Measurements from ENCODE around the gene TENM3. TPM values are rescaled to one million over a fixed set of nuclear protein-coding genes. Genes with fewer than 3 reads are reported as not detected.

The TENM3 gene
- total RNA-seq, 2 experiments from 2014 or later, result not detected

- no peak for ATAC-seq
- no peaks in the 10 kb centered on the region for H3K4me1 Mint-ChIP-seq
- H3K4me3 Mint-ChIP-seq, result no peak overlapping the region
- no peaks in the 10 kb centered on the region for H3K36me3 Mint-ChIP-seq
- H3K27me3 Mint-ChIP-seq, result no peaks in the 10 kb centered on the region
- CTCF ChIA-PET, result no interaction called here
- DNase-seq, result no peak
- H3K27ac Mint-ChIP-seq, result no peak overlapping the region
- no peaks in the 10 kb centered on the region for H3K9me3 Mint-ChIP-seq (ENCODE audit: low read depth)
Measured at GRCh38 chr4:182324282-182324681, 81.1 kb downstream of the TENM3 start.

- ATAC-seq (no peak), DNase-seq (no peak)
- Mint-ChIP-seq H3K36me3 (no peaks in the 10 kb centered on the region), H3K9me3 (ENCODE audit: low read depth) (no peaks in the 10 kb centered on the region), H3K27me3 (no peaks in the 10 kb centered on the region), H3K4me1 (no peaks in the 10 kb centered on the region), H3K4me3 (no peak overlapping the region), H3K27ac (no peak overlapping the region)
- CTCF ChIA-PET, result no interaction called here
Measured at GRCh38 chr4:182325397-182325796, 82.2 kb downstream of the TENM3 start.

GRCh38 chr4:182325848-182326255 is 82.7 kb downstream of the TENM3 start:
- Mint-ChIP-seq H3K36me3 (no peaks in the 10 kb centered on the region), H3K4me3 (no peak overlapping the region), H3K27me3 (no peaks in the 10 kb centered on the region), H3K27ac (no peak overlapping the region), H3K4me1 (no peaks in the 10 kb centered on the region), H3K9me3 (ENCODE audit: low read depth) (no peaks in the 10 kb centered on the region)
- ATAC-seq (no peak), DNase-seq (no peak)
- CTCF ChIA-PET, result no interaction called here

GRCh38 chr4:182328505-182328904 is 85.3 kb downstream of the TENM3 start:
- DNase-seq (no peak), ATAC-seq (no peak)
- Mint-ChIP-seq H3K36me3 (no peaks in the 10 kb centered on the region), H3K27me3 (no peaks in the 10 kb centered on the region), H3K4me1 (no peaks in the 10 kb centered on the region), H3K27ac (no peak overlapping the region), H3K9me3 (ENCODE audit: low read depth) (no peaks in the 10 kb centered on the region), H3K4me3 (no peak overlapping the region)
- CTCF ChIA-PET, result no interaction called here

- Mint-ChIP-seq H3K36me3 (no peaks in the 10 kb centered on the region), H3K4me3 (no peak overlapping the region), H3K27ac (no peak overlapping the region), H3K27me3 (no peaks in the 10 kb centered on the region), H3K4me1 (no peaks in the 10 kb centered on the region), H3K9me3 (ENCODE audit: low read depth) (no peaks in the 10 kb centered on the region)
- CTCF ChIA-PET, result no interaction called here
- ATAC-seq (no peak), DNase-seq (no peak)
Measured at GRCh38 chr4:182337366-182337765, 94.2 kb downstream of the TENM3 start.

- Mint-ChIP-seq H3K27ac (no peak overlapping the region), H3K9me3 (ENCODE audit: low read depth) (no peaks in the 10 kb centered on the region), H3K4me1 (no peaks in the 10 kb centered on the region), H3K27me3 (no peaks in the 10 kb centered on the region), H3K36me3 (no peaks in the 10 kb centered on the region), H3K4me3 (no peak overlapping the region)
- CTCF ChIA-PET, result no interaction called here
- no peak for ATAC-seq
- no peak for DNase-seq
Measured at GRCh38 chr4:182338063-182338462, 94.9 kb downstream of the TENM3 start.

GRCh38 chr4:182338746-182339145 is 95.5 kb downstream of the TENM3 start:
- H3K27me3 Mint-ChIP-seq, result no peaks in the 10 kb centered on the region
- DNase-seq, result no peak
- no peak overlapping the region for H3K4me3 Mint-ChIP-seq
- H3K27ac Mint-ChIP-seq, result no peak overlapping the region
- no peaks in the 10 kb centered on the region for H3K36me3 Mint-ChIP-seq
- CTCF ChIA-PET, result no interaction called here
- H3K9me3 Mint-ChIP-seq (ENCODE audit: low read depth), result no peaks in the 10 kb centered on the region
- H3K4me1 Mint-ChIP-seq, result no peaks in the 10 kb centered on the region
- no peak for ATAC-seq

GRCh38 chr4:182339221-182339641 is 96.0 kb downstream of the TENM3 start:
- CTCF ChIA-PET, result no interaction called here
- no peaks in the 10 kb centered on the region for H3K27me3 Mint-ChIP-seq
- no peaks in the 10 kb centered on the region for H3K4me1 Mint-ChIP-seq
- no peaks in the 10 kb centered on the region for H3K36me3 Mint-ChIP-seq
- no peak overlapping the region for H3K4me3 Mint-ChIP-seq
- ATAC-seq (no peak), DNase-seq (no peak)
- no peaks in the 10 kb centered on the region for H3K9me3 Mint-ChIP-seq (ENCODE audit: low read depth)
- no peak overlapping the region for H3K27ac Mint-ChIP-seq

- Mint-ChIP-seq H3K27me3 (peaks cover 2% of the 10 kb centered on the region), H3K9me3 (ENCODE audit: low read depth) (no peaks in the 10 kb centered on the region), H3K36me3 (no peaks in the 10 kb centered on the region), H3K4me3 (no peak overlapping the region), H3K4me1 (no peaks in the 10 kb centered on the region), H3K27ac (no peak overlapping the region)
- no peak for DNase-seq
- ATAC-seq, result no peak
- CTCF ChIA-PET, result no interaction called here
Measured at GRCh38 chr4:182343453-182343852, 100.3 kb downstream of the TENM3 start.

- no peak overlapping the region for H3K4me3 Mint-ChIP-seq
- peaks cover 2% of the 10 kb centered on the region for H3K27me3 Mint-ChIP-seq
- H3K4me1 Mint-ChIP-seq, result no peaks in the 10 kb centered on the region
- ATAC-seq (no peak), DNase-seq (no peak)
- no peaks in the 10 kb centered on the region for H3K9me3 Mint-ChIP-seq (ENCODE audit: low read depth)
- CTCF ChIA-PET, result no interaction called here
- H3K36me3 Mint-ChIP-seq, result no peaks in the 10 kb centered on the region
- H3K27ac Mint-ChIP-seq, result no peak overlapping the region
Measured at GRCh38 chr4:182344968-182345367, 101.8 kb downstream of the TENM3 start.

GRCh38 chr4:182346250-182346649 is 103.0 kb downstream of the TENM3 start:
- no peak for DNase-seq
- no peaks in the 10 kb centered on the region for H3K36me3 Mint-ChIP-seq
- no peaks in the 10 kb centered on the region for H3K9me3 Mint-ChIP-seq (ENCODE audit: low read depth)
- CTCF ChIA-PET, result no interaction called here
- H3K27ac Mint-ChIP-seq, result no peak overlapping the region
- no peak for ATAC-seq
- peaks cover 2% of the 10 kb centered on the region for H3K27me3 Mint-ChIP-seq
- no peak overlapping the region for H3K4me3 Mint-ChIP-seq
- H3K4me1 Mint-ChIP-seq, result no peaks in the 10 kb centered on the region

- Mint-ChIP-seq H3K4me3 (no peak overlapping the region), H3K27ac (no peak overlapping the region), H3K4me1 (no peaks in the 10 kb centered on the region), H3K9me3 (ENCODE audit: low read depth) (no peaks in the 10 kb centered on the region), H3K36me3 (no peaks in the 10 kb centered on the region), H3K27me3 (peaks cover 2% of the 10 kb centered on the region)
- DNase-seq (no peak), ATAC-seq (no peak)
- CTCF ChIA-PET, result no interaction called here
Measured at GRCh38 chr4:182346675-182347375, 103.6 kb downstream of the TENM3 start.

- Mint-ChIP-seq H3K9me3 (ENCODE audit: low read depth) (no peaks in the 10 kb centered on the region), H3K4me1 (no peaks in the 10 kb centered on the region), H3K36me3 (no peaks in the 10 kb centered on the region), H3K4me3 (no peak overlapping the region), H3K27ac (no peak overlapping the region), H3K27me3 (peaks cover 2% of the 10 kb centered on the region)
- DNase-seq (no peak), ATAC-seq (no peak)
- CTCF ChIA-PET, result no interaction called here
Measured at GRCh38 chr4:182348779-182349326, 105.7 kb downstream of the TENM3 start.

- Mint-ChIP-seq H3K9me3 (ENCODE audit: low read depth) (no peaks in the 10 kb centered on the region), H3K27me3 (no peaks in the 10 kb centered on the region), H3K4me3 (no peak overlapping the region), H3K36me3 (no peaks in the 10 kb centered on the region), H3K27ac (no peak overlapping the region), H3K4me1 (no peaks in the 10 kb centered on the region)
- DNase-seq (no peak), ATAC-seq (no peak)
- CTCF ChIA-PET, result no interaction called here
Measured at GRCh38 chr4:182350041-182350440, 106.8 kb downstream of the TENM3 start.

- Mint-ChIP-seq H3K4me1 (no peaks in the 10 kb centered on the region), H3K9me3 (ENCODE audit: low read depth) (peaks cover 2% of the 10 kb centered on the region), H3K27ac (no peak overlapping the region), H3K36me3 (no peaks in the 10 kb centered on the region), H3K27me3 (no peaks in the 10 kb centered on the region), H3K4me3 (no peak overlapping the region)
- no peak for DNase-seq
- CTCF ChIA-PET, result no interaction called here
- ATAC-seq, result no peak
Measured at GRCh38 chr4:182351485-182351884, 108.3 kb downstream of the TENM3 start.

All from activated CD8-positive, alpha-beta memory T cell treated with anti-CD3 and anti-CD28 coated beads, Interleukin-2, amount 10 ng/mL, durations not matched to agents 7 days and 5 days (primary cell).